Esophagus muscularis mucosa (tissue), 3 donors: ENCODE measurements around the gene PCNX2.

Experiments used
- CTCF ChIP-seq, 3 experiments: fragments of 200-600 bp in 2 of 3; fragments of 450-650 bp in 1 of 3; sonication (generic) in 2 of 3; IDR thresholded peaks; one replicate each; pipeline ENCODE4 v1.5.1; 2017 to 2019; ENCODE audit warnings: antibody characterized with exemption in 3 of 3, mild to moderate bottlenecking in 2 of 3, moderate library complexity in 1 of 3
- POLR2A ChIP-seq: fragments of 450-650 bp; IDR thresholded peaks from one replicate; pipeline ENCODE4 v1.6.1; 2017; ENCODE audit warnings: antibody characterized with exemption, moderate library complexity, mild to moderate bottlenecking, low read depth
- POLR2AphosphoS5 ChIP-seq, 2 donors: sonication (generic); formaldehyde crosslinking; IDR thresholded peaks; one replicate each; pipeline ENCODE4 v1.6.1; 2017; ENCODE audit warnings: antibody characterized with exemption in 2 of 2

GRCh38 chr1:233020426-233020825, 275.1 kb downstream of the PCNX2 start:
- TF ChIP-seq CTCF (IDR thresholded peaks at IDR 0.05), result no peak
- TF ChIP-seq POLR2A, result no peak
- no peak for TF ChIP-seq POLR2AphosphoS5 (IDR thresholded peaks at IDR 0.05)
